GM19397 (cell line): ENCODE data around the gene SLC6A6.

ENCODE experiments used
- ATAC-seq: cut with Tn5 transposase; IDR thresholded peaks from one replicate; pipeline ENCODE4 v1.9.1; 2021; ENCODE audit warnings: mild to moderate bottlenecking, moderate library complexity; ENCODE audit not compliant: unreplicated experiment

SLC6A6 gene

GRCh38 chr3:14536055-14536815, 133.8 kb downstream of the SLC6A6 start:
- ATAC-seq, result no peak

GRCh38 chr3:14536837-14537589, 134.6 kb downstream of the SLC6A6 start:
- no peak for ATAC-seq

GRCh38 chr3:14537590-14538450, 135.4 kb downstream of the SLC6A6 start:
- ATAC-seq, result no peak

DNA sequence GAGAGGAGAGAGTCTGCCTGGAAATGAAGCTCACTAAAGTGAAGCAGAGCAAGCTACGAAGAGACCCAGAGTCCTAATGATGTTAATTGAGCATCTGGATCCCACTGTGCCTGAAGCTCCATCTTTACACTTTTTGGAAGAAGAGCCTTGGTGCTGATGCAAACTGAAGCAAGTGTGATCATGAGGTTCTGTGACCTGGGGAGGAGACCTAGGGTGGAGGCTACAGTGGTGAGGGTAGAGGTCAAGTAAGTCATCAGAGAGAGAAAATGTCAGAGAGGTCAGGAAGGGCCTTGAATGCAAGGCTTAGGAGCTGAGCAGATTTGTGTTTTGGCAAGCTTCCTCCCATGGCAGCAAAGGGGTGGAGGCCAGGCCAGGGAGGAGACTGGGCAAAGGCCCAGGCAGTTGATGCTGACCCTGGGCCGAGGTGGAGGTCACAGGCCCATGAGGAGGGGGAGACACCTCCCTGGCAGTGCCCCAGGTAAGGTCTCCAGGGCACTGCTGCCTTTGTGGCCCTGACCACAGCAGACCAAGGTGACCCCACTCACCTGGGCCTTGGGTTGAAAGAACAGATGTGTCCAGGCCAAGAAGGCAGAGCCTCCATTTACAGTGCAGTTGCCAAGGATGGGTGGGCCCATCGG, 136.2 kb downstream of the SLC6A6 start:
- ATAC-seq, result no peak
